SW480 (cell line): ENCODE data around the gene SALL1.

ENCODE experiments used
- DNase-seq: peaks from one replicate; pipeline ENCODE4 v3.0.0-alpha.2; 2016; ENCODE audit warnings: low spot score

SALL1 gene

GRCh38 chr16:51111759-51112158, 39.3 kb downstream of the SALL1 start:
- DNase-seq, result no peak

- DNase-seq, result no peak
Measured at GRCh38 chr16:51110700-51111157, 40.3 kb downstream of the SALL1 start.

GRCh38 chr16:51109173-51109572, 41.9 kb downstream of the SALL1 start:
- DNase-seq, result no peak

- peak; percentile 51 for DNase-seq
Measured at GRCh38 chr16:51107742-51108141, 43.3 kb downstream of the SALL1 start.

- DNase-seq, result no peak
Measured at GRCh38 chr16:51106535-51106934, 44.5 kb downstream of the SALL1 start.

GRCh38 chr16:51103590-51103989, 47.5 kb downstream of the SALL1 start:
- DNase-seq, result no peak

- DNase-seq, result no peak
Measured at GRCh38 chr16:51097729-51098128, 53.3 kb downstream of the SALL1 start.

GRCh38 chr16:51095890-51096626, 55.0 kb downstream of the SALL1 start:
- peak; percentile 63 for DNase-seq

GRCh38 chr16:51095084-51095881, 55.8 kb downstream of the SALL1 start:
- peak; percentile 35 for DNase-seq

GRCh38 chr16:51093726-51094280, 57.3 kb downstream of the SALL1 start:
- DNase-seq, result no peak
